CD4-positive, alpha-beta memory T cell (primary cell): ENCODE measurements around the gene RPN2. TPM values are rescaled to one million over a fixed set of nuclear protein-coding genes. Genes with fewer than 3 reads are reported as not detected.
A peak's percentile ranks its signal among the peaks of the same experiment; 100 is the strongest.

ENCODE experiments used
- CTCF ChIA-PET: fragments of 350-600 bp; sonication (Branson Sonifier 250); formaldehyde crosslinking; loops from one replicate; lab custom pipeline; 2021; ENCODE audit warnings: inconsistent platforms; ENCODE audit not compliant: partially characterized antibody; lab: Charles Lee
- POLR2A ChIA-PET: fragments of 350-600 bp; sonication (Branson Sonifier 250); formaldehyde crosslinking; loops from one replicate; lab custom pipeline; 2021; ENCODE audit not compliant: partially characterized antibody; lab: Charles Lee
- DNase-seq, 5 donors: peaks; one replicate each; pipeline versions ENCODE4 v3.0.0 to v3.0.0-alpha.2; 2020 to 2022; ENCODE audit warnings: mixed read lengths in 1 of 5
- H3K27ac ChIP-seq: one replicate; pipeline ENCODE4 v1.7.0; 2013; ENCODE audit warnings: low read depth, low read length
- H3K27me3 ChIP-seq: 2 replicates; pipeline ENCODE4 v1.7.0; 2013; ENCODE audit warnings: mild to moderate bottlenecking, low read length, moderate library complexity; ENCODE audit not compliant: insufficient read depth
- H3K36me3 ChIP-seq: 2 replicates; pipeline ENCODE4 v1.7.0; 2013; ENCODE audit warnings: mild to moderate bottlenecking, low read length, moderate library complexity; ENCODE audit not compliant: insufficient read depth
- H3K4me1 ChIP-seq: 2 replicates; pipeline ENCODE4 v1.7.0; 2013; ENCODE audit warnings: mild to moderate bottlenecking, low read length, moderate library complexity; ENCODE audit not compliant: insufficient read depth
- H3K4me3 ChIP-seq, 2 donors: one replicate each; pipeline ENCODE4 v1.7.0; 2013; ENCODE audit warnings: low read length in 2 of 2, mild to moderate bottlenecking in 1 of 2
- H3K9me3 ChIP-seq, 2 donors: one replicate each; pipeline ENCODE4 v1.7.0; 2013; ENCODE audit warnings: low read length in 2 of 2, control low read depth in 1 of 2; ENCODE audit not compliant: control insufficient read depth in 1 of 2
- H3K27ac Mint-ChIP-seq, 7 donors: one replicate each; pipeline ENCODE4 v1.8.0; 2020 to 2021; ENCODE audit warnings: mixed read lengths in 7 of 7, mild to moderate bottlenecking in 6 of 7, inconsistent platforms in 3 of 7, moderate library complexity in 3 of 7
- H3K27me3 Mint-ChIP-seq, 2 donors: one replicate each; pipeline ENCODE4 v1.8.0; 2020 to 2021; ENCODE audit warnings: mixed read lengths in 2 of 2
- H3K36me3 Mint-ChIP-seq, 2 donors: one replicate each; pipeline ENCODE4 v1.8.0; 2020 to 2021; ENCODE audit warnings: mixed read lengths in 2 of 2, inconsistent platforms in 1 of 2, mild to moderate bottlenecking in 1 of 2
- H3K4me1 Mint-ChIP-seq, 4 donors: one replicate each; pipeline ENCODE4 v1.8.0; 2020 to 2021; ENCODE audit warnings: mixed read lengths in 4 of 4, mild to moderate bottlenecking in 1 of 4
- H3K4me3 Mint-ChIP-seq, 8 donors: one replicate each; pipeline ENCODE4 v1.8.0; 2020 to 2021; ENCODE audit warnings: mixed read lengths in 8 of 8, mild to moderate bottlenecking in 7 of 8, moderate library complexity in 6 of 8, inconsistent platforms in 3 of 8
- H3K9me3 Mint-ChIP-seq, 8 donors: one replicate each; pipeline ENCODE4 v1.8.0; 2020 to 2021; ENCODE audit warnings: mixed read lengths in 8 of 8, mild to moderate bottlenecking in 5 of 8, inconsistent platforms in 3 of 8, moderate library complexity in 1 of 8
- intact Hi-C: fragments of 100-400 bp; cut with micrococcal nuclease; formaldehyde crosslinking; loops from one replicate; pipeline ENCODE4 v1.15.1; 2023
- polyA plus RNA-seq, 2 donors: library from polyadenylated mRNA; unstranded; fragments of 300-500 nt; fragmentation: Illumina TruSeq; gene quantifications; one replicate each; pipeline ENCODE4 v1.2.3, GENCODE V29; 2021
- total RNA-seq, 2 experiments: library from RNA; stranded (reverse); gene quantifications; one replicate each; pipeline ENCODE4 v1.2.3, GENCODE V29; 2021

The RPN2 gene
- total and polyA plus RNA-seq, 4 experiments from 2014 or later = 125 to 349 (median 192) TPM

- Mint-ChIP-seq H3K36me3 (no peaks in the 10 kb centered on the region), H3K27ac (no peak overlapping the region), H3K27me3 (peaks cover 5 to 7% of the 10 kb centered on the region in 2 donors), H3K4me3 (no peak overlapping the region), H3K4me1 (peaks cover 0 to 2% (median under 1%) of the 10 kb centered on the region in 4 donors), H3K9me3 (peaks cover 0 to 5% (median under 1%) of the 10 kb centered on the region in 8 donors)
- ChIA-PET POLR2A (no interaction called here), CTCF (interaction anchor here (1.1 kb wide), 1 partner anchor 13 kb away, joined by 3 read pairs; no protein-coding TSS in a partner anchor)
- Histone ChIP-seq H3K9me3 (no peaks in the 10 kb centered on the region), H3K27me3 (no peaks in the 10 kb centered on the region), H3K4me1 (no peaks in the 10 kb centered on the region), H3K4me3 (no peak overlapping the region), H3K27ac (no peak overlapping the region), H3K36me3 (no peaks in the 10 kb centered on the region)
- no peak for DNase-seq
- intact Hi-C loops = no loop called here
Measured at GRCh38 chr20:37254114-37254878, 75.2 kb downstream of the RPN2 start.

- peaks cover 0 to 5% (median under 1%) of the 10 kb centered on the region in 8 donors for H3K9me3 Mint-ChIP-seq
- ChIA-PET CTCF (interaction anchor here (1.1 kb wide), 1 partner anchor 8 kb away, joined by 4 read pairs; no protein-coding TSS in a partner anchor), POLR2A (no interaction called here)
- Histone ChIP-seq H3K4me1 (no peaks in the 10 kb centered on the region), H3K36me3 (no peaks in the 10 kb centered on the region), H3K4me3 (no peak overlapping the region), H3K9me3 (no peaks in the 10 kb centered on the region), H3K27me3 (no peaks in the 10 kb centered on the region), H3K27ac (no peak overlapping the region)
- no peaks in the 10 kb centered on the region for H3K36me3 Mint-ChIP-seq
- peak overlapping the region in 1 of 7 donors; percentile 51 for H3K27ac Mint-ChIP-seq
- intact Hi-C loops = no loop called here
- no peak overlapping the region for H3K4me3 Mint-ChIP-seq
- no peak for DNase-seq
- H3K4me1 Mint-ChIP-seq = no peaks in the 10 kb centered on the region
- H3K27me3 Mint-ChIP-seq = peaks cover 11 to 13% of the 10 kb centered on the region in 2 donors
Measured at GRCh38 chr20:37256286-37256685, 77.2 kb downstream of the RPN2 start.

- Mint-ChIP-seq H3K27ac (peak overlapping the region in 1 of 7 donors; percentile 78), H3K4me1 (no peaks in the 10 kb centered on the region), H3K27me3 (peaks cover 16 to 17% of the 10 kb centered on the region in 2 donors), H3K9me3 (peaks cover 0 to 5% (median under 1%) of the 10 kb centered on the region in 8 donors), H3K36me3 (no peaks in the 10 kb centered on the region), H3K4me3 (no peak overlapping the region)
- no peaks in the 10 kb centered on the region for H3K36me3 ChIP-seq
- ChIA-PET POLR2A (no interaction called here), CTCF (interaction anchor here (0.7 kb wide), 1 partner anchor 11 kb away, joined by 3 read pairs; no protein-coding TSS in a partner anchor)
- no peaks in the 10 kb centered on the region for H3K4me1 ChIP-seq
- no peaks in the 10 kb centered on the region for H3K9me3 ChIP-seq
- H3K27me3 ChIP-seq = no peaks in the 10 kb centered on the region
- H3K27ac ChIP-seq = no peak overlapping the region
- DNase-seq = no peak
- intact Hi-C loops = no loop called here
- no peak overlapping the region for H3K4me3 ChIP-seq
Measured at GRCh38 chr20:37257530-37257929, 78.4 kb downstream of the RPN2 start.

- H3K36me3 Mint-ChIP-seq = no peaks in the 10 kb centered on the region
- Histone ChIP-seq H3K4me3 (no peak overlapping the region), H3K27ac (no peak overlapping the region), H3K36me3 (no peaks in the 10 kb centered on the region), H3K9me3 (no peaks in the 10 kb centered on the region), H3K27me3 (no peaks in the 10 kb centered on the region), H3K4me1 (no peaks in the 10 kb centered on the region)
- H3K9me3 Mint-ChIP-seq = peaks cover 0 to 5% (median under 1%) of the 10 kb centered on the region in 8 donors
- no peak for DNase-seq
- intact Hi-C loops = no loop called here
- ChIA-PET CTCF (interaction anchor here (0.7 kb wide), 1 partner anchor 10 kb away, joined by 3 read pairs; no protein-coding TSS in a partner anchor), POLR2A (no interaction called here)
- no peaks in the 10 kb centered on the region for H3K4me1 Mint-ChIP-seq
- H3K27me3 Mint-ChIP-seq = peaks cover 17 to 18% of the 10 kb centered on the region in 2 donors
- H3K4me3 Mint-ChIP-seq = no peak overlapping the region
- peak overlapping the region in 1 of 7 donors; percentile 78 for H3K27ac Mint-ChIP-seq
Measured at GRCh38 chr20:37257988-37258387, 78.9 kb downstream of the RPN2 start.

GRCh38 chr20:37259031-37259430, 79.9 kb downstream of the RPN2 start:
- intact Hi-C loops = no loop called here
- Mint-ChIP-seq H3K4me1 (no peaks in the 10 kb centered on the region), H3K27me3 (peaks cover 15 to 17% of the 10 kb centered on the region in 2 donors), H3K9me3 (peaks cover 0 to 5% (median under 1%) of the 10 kb centered on the region in 8 donors), H3K4me3 (no peak overlapping the region), H3K27ac (no peak overlapping the region), H3K36me3 (no peaks in the 10 kb centered on the region)
- Histone ChIP-seq H3K4me1 (no peaks in the 10 kb centered on the region), H3K27me3 (no peaks in the 10 kb centered on the region), H3K27ac (no peak overlapping the region), H3K36me3 (no peaks in the 10 kb centered on the region), H3K4me3 (no peak overlapping the region), H3K9me3 (no peaks in the 10 kb centered on the region)
- ChIA-PET POLR2A (no interaction called here), CTCF (no interaction called here)
- no peak for DNase-seq

GRCh38 chr20:37259865-37260264, 80.7 kb downstream of the RPN2 start:
- Histone ChIP-seq H3K36me3 (no peaks in the 10 kb centered on the region), H3K27ac (no peak overlapping the region), H3K4me3 (no peak overlapping the region), H3K4me1 (no peaks in the 10 kb centered on the region), H3K27me3 (no peaks in the 10 kb centered on the region), H3K9me3 (no peaks in the 10 kb centered on the region)
- DNase-seq = no peak
- intact Hi-C loops = no loop called here
- Mint-ChIP-seq H3K27me3 (peaks cover 12 to 14% of the 10 kb centered on the region in 2 donors), H3K4me1 (no peaks in the 10 kb centered on the region), H3K9me3 (peaks cover 0 to 1% (median 0%) of the 10 kb centered on the region in 8 donors), H3K4me3 (no peak overlapping the region), H3K27ac (no peak overlapping the region), H3K36me3 (no peaks in the 10 kb centered on the region)
- ChIA-PET POLR2A (no interaction called here), CTCF (no interaction called here)

- Histone ChIP-seq H3K9me3 (no peaks in the 10 kb centered on the region), H3K36me3 (no peaks in the 10 kb centered on the region), H3K27me3 (no peaks in the 10 kb centered on the region), H3K27ac (no peak overlapping the region), H3K4me1 (no peaks in the 10 kb centered on the region), H3K4me3 (no peak overlapping the region)
- Mint-ChIP-seq H3K9me3 (peaks cover 0 to 1% (median 0%) of the 10 kb centered on the region in 8 donors), H3K27me3 (peaks cover 12 to 13% of the 10 kb centered on the region in 2 donors), H3K4me3 (no peak overlapping the region), H3K4me1 (no peaks in the 10 kb centered on the region), H3K27ac (no peak overlapping the region), H3K36me3 (no peaks in the 10 kb centered on the region)
- intact Hi-C loops = no loop called here
- ChIA-PET POLR2A (no interaction called here), CTCF (no interaction called here)
- no peak for DNase-seq
Measured at GRCh38 chr20:37260923-37261322, 81.8 kb downstream of the RPN2 start.
